HCT116 (cell line): ENCODE results near the gene DPP9. TPM values are rescaled to one million over a fixed set of nuclear protein-coding genes. Genes with fewer than 3 reads are reported as not detected.

Experiments
- ATAC-seq: fragments of 200-7000 bp; cut with Tn5 transposase; 2 replicates; pipeline ENCODE4 v1.9.1; 2020; ENCODE audit warnings: mild to moderate bottlenecking, moderate library complexity
- BruUV-seq: library from RNA; stranded (reverse); fragments of 400-500 nt; replicated peaks from 2 replicates; lab custom pipeline; 2021; lab: Mats Ljungman, UMichigan
- CTCF ChIA-PET: fragments of 300-600 bp; sonication (Branson Sonifier 250); formaldehyde crosslinking; loops from one replicate; lab custom pipeline; 2021; ENCODE audit warnings: antibody characterized with exemption; lab: Charles Lee
- POLR2A ChIA-PET: fragments of 300-600, 350-600 bp; sonication (Branson Sonifier 250); formaldehyde crosslinking; loops from one replicate; lab custom pipeline; 2021; ENCODE audit warnings: antibody characterized with exemption; lab: Charles Lee
- RAD21 ChIA-PET, 2 experiments: fragments of 300-600 bp; sonication (Branson Sonifier 250); formaldehyde crosslinking; loops; one replicate each; lab custom pipeline; 2023; ENCODE audit warnings: low total read pairs in 2 of 2; ENCODE audit not compliant: uncharacterized antibody in 2 of 2, unreplicated experiment in 2 of 2, low non-redundant PET in 1 of 2; lab: Charles Lee
- DNase-seq: peaks from one replicate; pipeline ENCODE4 v3.0.0-alpha.2; 2010; ENCODE audit warnings: low read depth, low spot score
- H2AFZ ChIP-seq: fragments of 200-600 bp; shearing (Covaris generic), sonication (generic); 2 replicates; pipeline ENCODE4 v1.6.1; 2017; ENCODE audit warnings: low read depth, mixed run types, mixed read lengths, antibody characterized with exemption, low read length; ENCODE audit not compliant: poor library complexity, severe bottlenecking
- H3K27ac ChIP-seq: 2 replicates; pipeline ENCODE4 v1.5.1; 2012; ENCODE audit warnings: low read depth, low read length
- H3K27me3 ChIP-seq: fragments of 200-600 bp; sonication (generic); 2 replicates; pipeline ENCODE4 v1.6.1; 2016; ENCODE audit warnings: mixed run types, low read length, mixed read lengths; ENCODE audit not compliant: insufficient read depth
- H3K36me3 ChIP-seq, 2 experiments: fragments of 200-500 bp in 1 of 2; fragments of 200-600 bp in 1 of 2; sonication (Bioruptor generic) in 1 of 2; sonication (generic) in 1 of 2; 2 replicates each; pipeline versions ENCODE4 v1.5.1 to v1.6.1; 2014 to 2016; ENCODE audit warnings: low read length in 2 of 2, inconsistent platforms in 1 of 2, mixed read lengths in 1 of 2, mixed run types in 1 of 2; ENCODE audit not compliant: insufficient read depth in 2 of 2, control insufficient read depth in 1 of 2
- H3K4me1 ChIP-seq, 2 experiments: fragments of 200-600 bp in 1 of 2; sonication (generic) in 1 of 2; 2 replicates each; pipeline versions ENCODE4 v1.5.1 to v1.6.1; 2012 to 2017; ENCODE audit warnings: low read length in 2 of 2, inconsistent platforms in 1 of 2, mild to moderate bottlenecking in 1 of 2, mixed read lengths in 1 of 2, mixed run types in 1 of 2, moderate library complexity in 1 of 2; ENCODE audit not compliant: insufficient read depth in 2 of 2, control insufficient read depth in 1 of 2
- H3K4me2 ChIP-seq: fragments of 200-600 bp; sonication (generic); 2 replicates; pipeline ENCODE4 v1.6.1; 2017; ENCODE audit warnings: mixed run types, low read length, mixed read lengths
- H3K4me3 ChIP-seq, 2 experiments: fragments of 200-600 bp in 1 of 2; sonication (generic) in 1 of 2; replicated peaks in 1 of 2; 2 replicates each; pipeline ENCODE4 v1.5.1; 2011 to 2016; ENCODE audit warnings: low read length in 2 of 2, control low read depth in 1 of 2, low read depth in 1 of 2, mild to moderate bottlenecking in 1 of 2, mixed read lengths in 1 of 2, mixed run types in 1 of 2
- H3K79me2 ChIP-seq: fragments of 200-600 bp; sonication (generic); 2 replicates; pipeline ENCODE4 v1.6.1; 2017; ENCODE audit warnings: mild to moderate bottlenecking, mixed run types, low read length, moderate library complexity, mixed read lengths; ENCODE audit not compliant: insufficient read depth
- H3K9ac ChIP-seq: fragments of 200-600 bp; sonication (generic); 2 replicates; pipeline ENCODE4 v1.6.1; 2016; ENCODE audit warnings: low read length, mixed read lengths
- H3K9me2 ChIP-seq: fragments of 200-600 bp; sonication (generic), shearing (Covaris generic); 2 replicates; pipeline ENCODE4 v1.6.1; 2017; ENCODE audit warnings: mixed run types, mild to moderate bottlenecking, moderate library complexity; ENCODE audit not compliant: insufficient read depth
- H3K9me3 ChIP-seq, 2 experiments: fragments of 200-500 bp in 1 of 2; fragments of 200-600 bp in 1 of 2; sonication (Bioruptor generic) in 1 of 2; sonication (generic) in 1 of 2; 2 replicates each; pipeline ENCODE4 v1.6.1; 2014 to 2017; ENCODE audit warnings: low read length in 2 of 2, mixed read lengths in 2 of 2, inconsistent platforms in 1 of 2, low read depth in 1 of 2, mild to moderate bottlenecking in 1 of 2, mixed run types in 1 of 2, moderate library complexity in 1 of 2; ENCODE audit not compliant: control insufficient read depth in 1 of 2, insufficient read depth in 1 of 2
- H4K20me1 ChIP-seq: fragments of 200-600 bp; sonication (generic), shearing (Covaris generic); 2 replicates; pipeline ENCODE4 v1.6.1; 2017; ENCODE audit warnings: mixed run types, mild to moderate bottlenecking, moderate library complexity; ENCODE audit not compliant: insufficient read depth
- CEBPB ChIP-seq: IDR thresholded peaks from 2 replicates; pipeline ENCODE4 v1.6.1; 2012; ENCODE audit warnings: low read depth
- ELF1 ChIP-seq: IDR thresholded peaks from 2 replicates; pipeline ENCODE4 v1.6.1; 2012; ENCODE audit warnings: low read depth, borderline replicate concordance
- FOSL1 ChIP-seq: IDR thresholded peaks from 2 replicates; pipeline ENCODE4 v1.6.1; 2012; ENCODE audit warnings: low read depth
- JUND ChIP-seq: IDR thresholded peaks from 2 replicates; pipeline ENCODE4 v1.6.1; 2012
- ZFX ChIP-seq: fragments of 450-650 bp; IDR thresholded peaks from 2 replicates; pipeline ENCODE4 v1.6.1; 2017
- ZNF274 ChIP-seq: fragments of 200-500 bp; sonication (Bioruptor generic); IDR thresholded peaks from 2 replicates; pipeline ENCODE4 v1.6.1; 2014; ENCODE audit warnings: mild to moderate bottlenecking, low read depth, low read length, inconsistent platforms
- intact Hi-C: fragments of 100-400 bp; cut with micrococcal nuclease; formaldehyde crosslinking; loops from 2 replicates; pipeline ENCODE4 v1.10.0; 2022
- total RNA-seq: library from RNA; stranded (reverse); gene quantifications from one replicate; pipeline ENCODE4 v1.2.1, GENCODE V29; 2021; ENCODE audit not compliant: unreplicated experiment
- TF ChIP-seq, protein P1 (sequence below), 3 experiments: fragments of 200-600 bp in 1 of 3; sonication (generic) in 1 of 3; IDR thresholded peaks in 2 of 3; conservative IDR thresholded peaks in 1 of 3; 2 replicates each; pipeline ENCODE4 v1.5.1; 2012 to 2017; ENCODE audit warnings: low read depth in 2 of 3, low read length in 2 of 3, antibody characterized with exemption in 1 of 3, borderline replicate concordance in 1 of 3, control low read depth in 1 of 3, mild to moderate bottlenecking in 1 of 3, mixed read lengths in 1 of 3, mixed run types in 1 of 3, moderate library complexity in 1 of 3; ENCODE audit not compliant: insufficient read depth in 1 of 3
- TF ChIP-seq, protein P2 (sequence below): IDR thresholded peaks from 2 replicates; pipeline ENCODE4 v1.6.1; 2012

Gene DPP9
- total RNA-seq, 1 experiment from 2014 or later: 67.6 TPM

DNA sequence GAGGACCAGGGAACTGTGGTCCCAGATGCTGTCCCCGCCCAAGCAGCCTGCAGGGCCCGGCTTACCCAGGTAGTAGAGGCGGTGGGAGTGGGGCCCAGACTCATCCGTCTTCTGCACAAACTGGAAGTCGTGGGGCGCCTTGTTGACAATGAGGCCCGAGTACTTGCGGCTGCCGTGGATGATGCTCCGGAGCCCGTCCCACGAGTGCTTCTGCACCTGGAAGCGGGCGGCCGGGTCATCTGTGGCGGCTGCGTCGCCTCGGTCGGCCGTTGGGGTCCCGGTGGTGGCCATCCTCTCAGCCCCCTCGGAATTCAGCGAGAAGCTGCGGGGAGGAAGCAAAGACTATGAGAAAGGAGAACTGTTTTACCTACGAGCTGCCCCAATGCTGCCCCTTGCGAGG lies 9.6 kb downstream of the DPP9 start:
- no TSS peak for BruUV-seq
- peak overlapping the region; percentile 37 to 43 for H3K4me3 ChIP-seq
- no peaks in the 10 kb centered on the region for H3K27me3 ChIP-seq
- TF ChIP-seq ELF1 (no peak), ZFX (no peak), JUND (no peak), CEBPB (no peak), ZNF274 (no peak), FOSL1 (no peak)
- TF ChIP-seq, protein P1, sequence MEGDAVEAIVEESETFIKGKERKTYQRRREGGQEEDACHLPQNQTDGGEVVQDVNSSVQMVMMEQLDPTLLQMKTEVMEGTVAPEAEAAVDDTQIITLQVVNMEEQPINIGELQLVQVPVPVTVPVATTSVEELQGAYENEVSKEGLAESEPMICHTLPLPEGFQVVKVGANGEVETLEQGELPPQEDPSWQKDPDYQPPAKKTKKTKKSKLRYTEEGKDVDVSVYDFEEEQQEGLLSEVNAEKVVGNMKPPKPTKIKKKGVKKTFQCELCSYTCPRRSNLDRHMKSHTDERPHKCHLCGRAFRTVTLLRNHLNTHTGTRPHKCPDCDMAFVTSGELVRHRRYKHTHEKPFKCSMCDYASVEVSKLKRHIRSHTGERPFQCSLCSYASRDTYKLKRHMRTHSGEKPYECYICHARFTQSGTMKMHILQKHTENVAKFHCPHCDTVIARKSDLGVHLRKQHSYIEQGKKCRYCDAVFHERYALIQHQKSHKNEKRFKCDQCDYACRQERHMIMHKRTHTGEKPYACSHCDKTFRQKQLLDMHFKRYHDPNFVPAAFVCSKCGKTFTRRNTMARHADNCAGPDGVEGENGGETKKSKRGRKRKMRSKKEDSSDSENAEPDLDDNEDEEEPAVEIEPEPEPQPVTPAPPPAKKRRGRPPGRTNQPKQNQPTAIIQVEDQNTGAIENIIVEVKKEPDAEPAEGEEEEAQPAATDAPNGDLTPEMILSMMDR (IDR thresholded peaks at IDR 0.05 in 2 of 3, conservative IDR thresholded peaks at IDR 0.05 in 1 of 3; ENCODE audit: borderline replicate concordance in 1 of 3, insufficient read depth in 1 of 3, low read depth in 2 of 3, low read length in 2 of 3): no peak
- TF ChIP-seq, protein P2, sequence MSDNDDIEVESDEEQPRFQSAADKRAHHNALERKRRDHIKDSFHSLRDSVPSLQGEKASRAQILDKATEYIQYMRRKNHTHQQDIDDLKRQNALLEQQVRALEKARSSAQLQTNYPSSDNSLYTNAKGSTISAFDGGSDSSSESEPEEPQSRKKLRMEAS: no peak
- TF ChIP-seq, all 23 proteins: peak for 0
- H3K36me3 ChIP-seq: peaks cover 12 to 71% of the 10 kb centered on the region in 2 experiments; a peak in 3 of 4 replicates
- ChIA-PET RAD21 (no interaction called here), POLR2A (interaction anchor here (0.8 kb wide), 2 partner anchors 11 to 41 kb away, joined by 3 read pairs; no protein-coding TSS in a partner anchor), CTCF (interaction anchor here (1.3 kb wide), 1 partner anchor 77 kb away, joined by 7 read pairs; the partner anchor contains the start of gene FEM1A)
- H3K9ac ChIP-seq: peak overlapping the region; percentile 79
- H3K27ac ChIP-seq: peak overlapping the region; percentile 91
- no peak overlapping the region for H2AFZ ChIP-seq
- DNase-seq: no peak
- intact Hi-C loops: no loop called here
- H3K79me2 ChIP-seq: peaks cover 44% of the 10 kb centered on the region; the same call in 1 of the 2 replicates
- H3K9me3 ChIP-seq: no peaks in the 10 kb centered on the region
- H4K20me1 ChIP-seq: no peaks in the 10 kb centered on the region
- peak overlapping the region; percentile 81 for H3K4me2 ChIP-seq
- ATAC-seq: no peak
- peaks cover 18 to 42% of the 10 kb centered on the region in 2 experiments for H3K4me1 ChIP-seq
- no peaks in the 10 kb centered on the region for H3K9me2 ChIP-seq
